Karpas-422 (cell line): Measurements from ENCODE around the gene RTN1. TPM values are rescaled to one million over a fixed set of nuclear protein-coding genes. Genes with fewer than 3 reads are reported as not detected.

Experiments used
- DNase-seq: peaks from one replicate; pipeline ENCODE4 v3.0.0-alpha.2; 2015
- H2AFZ ChIP-seq: fragments of 200-600 bp; sonication (generic); 2 replicates; pipeline ENCODE4 v1.6.1; 2014; ENCODE audit warnings: antibody characterized with exemption, low read length, mixed read lengths
- H3K27ac ChIP-seq: fragments of 200-600 bp; sonication (generic); 2 replicates; pipeline ENCODE4 v1.5.1; 2014; ENCODE audit warnings: mild to moderate bottlenecking, low read length, moderate library complexity
- H3K27me3 ChIP-seq: fragments of 200-600 bp; sonication (generic); 2 replicates; pipeline ENCODE4 v1.6.1; 2014; ENCODE audit warnings: low read length, mixed read lengths
- H3K36me3 ChIP-seq: fragments of 200-600 bp; sonication (generic); 2 replicates; pipeline ENCODE4 v1.6.1; 2014; ENCODE audit warnings: low read length, mixed read lengths; ENCODE audit not compliant: insufficient read depth
- H3K4me1 ChIP-seq: fragments of 200-600 bp; sonication (generic); 2 replicates; pipeline ENCODE4 v1.6.1; 2014; ENCODE audit warnings: mild to moderate bottlenecking, low read length, mixed read lengths
- H3K4me2 ChIP-seq: fragments of 200-600 bp; sonication (generic); 2 replicates; pipeline ENCODE4 v1.6.1; 2014; ENCODE audit warnings: low read length, low read depth, mild to moderate bottlenecking; ENCODE audit not compliant: poor library complexity, severe bottlenecking
- H3K4me3 ChIP-seq: fragments of 200-600 bp; sonication (generic); 2 replicates; pipeline ENCODE4 v1.5.1; 2014; ENCODE audit warnings: mild to moderate bottlenecking, antibody characterized with exemption, low read length, mixed read lengths
- H3K79me2 ChIP-seq: fragments of 200-600 bp; sonication (generic); 2 replicates; pipeline ENCODE4 v1.6.1; 2014; ENCODE audit warnings: mild to moderate bottlenecking, low read length, mixed read lengths
- H3K9ac ChIP-seq: fragments of 200-600 bp; sonication (generic); 2 replicates; pipeline ENCODE4 v1.6.0; 2014; ENCODE audit warnings: low read length
- H3K9me2 ChIP-seq: fragments of 200-600 bp; sonication (generic), shearing (Covaris generic); replicated peaks from 2 replicates; pipeline ENCODE4 v1.6.0; 2014; ENCODE audit warnings: mild to moderate bottlenecking, low read length, moderate library complexity; ENCODE audit not compliant: insufficient read depth
- H3K9me3 ChIP-seq: fragments of 300-700, 200-600 bp; sonication (generic); 2 replicates; pipeline ENCODE4 v1.6.1; 2014; ENCODE audit warnings: low read length, mixed read lengths
- H4K20me1 ChIP-seq: fragments of 200-600 bp; sonication (generic); 2 replicates; pipeline ENCODE4 v1.6.1; 2014; ENCODE audit warnings: mild to moderate bottlenecking, antibody characterized with exemption, low read length, low read depth; ENCODE audit not compliant: insufficient read depth
- total RNA-seq: library from RNA; depleted of rRNA; stranded (reverse); fragments of >200 nt; shearing (Covaris generic); gene quantifications from 2 replicates; pipeline ENCODE4 v1.2.3, GENCODE V29; 2014; ENCODE audit warnings: low replicate concordance

Gene RTN1
- total RNA-seq, 1 experiment from 2014 or later = not detected

- no peak for DNase-seq
- no peaks in the 10 kb centered on the region for H4K20me1 ChIP-seq
Measured at GRCh38 chr14:59846595-59846994, 24.0 kb downstream of the RTN1 start.

DNA sequence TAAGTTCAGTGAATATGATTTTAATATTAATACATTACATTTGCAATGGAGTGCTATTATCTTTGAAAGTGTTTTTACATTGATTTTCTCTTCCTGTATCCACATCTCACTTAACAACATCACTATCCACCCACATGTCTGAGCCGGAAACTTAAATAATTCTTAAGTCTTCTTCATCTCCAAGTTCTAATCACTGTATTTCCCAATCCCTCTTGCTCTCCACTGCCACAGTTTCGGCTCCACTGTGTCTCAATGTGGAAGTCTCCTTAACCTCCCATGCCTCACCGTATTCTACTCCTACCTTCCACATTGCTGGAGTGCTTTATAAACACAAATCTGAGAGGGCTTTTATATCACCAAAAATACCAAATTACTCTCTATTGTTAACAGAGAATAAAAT is 25.3 kb downstream of the RTN1 start:
- no peaks in the 10 kb centered on the region for H3K36me3 ChIP-seq

More at GRCh38 chr14:59846595-59846994, 24.0 kb downstream of the RTN1 start:
- Histone ChIP-seq H3K4me3 (no peak overlapping the region), H3K36me3 (no peaks in the 10 kb centered on the region), H3K27me3 (no peaks in the 10 kb centered on the region), H3K9me2 (no peaks in the 10 kb centered on the region), H3K4me2 (no peak overlapping the region), H3K79me2 (no peaks in the 10 kb centered on the region), H3K27ac (no peak overlapping the region), H2AFZ (no peak overlapping the region), H3K9me3 (no peaks in the 10 kb centered on the region), H3K4me1 (no peaks in the 10 kb centered on the region), H3K9ac (no peak overlapping the region)

DNA sequence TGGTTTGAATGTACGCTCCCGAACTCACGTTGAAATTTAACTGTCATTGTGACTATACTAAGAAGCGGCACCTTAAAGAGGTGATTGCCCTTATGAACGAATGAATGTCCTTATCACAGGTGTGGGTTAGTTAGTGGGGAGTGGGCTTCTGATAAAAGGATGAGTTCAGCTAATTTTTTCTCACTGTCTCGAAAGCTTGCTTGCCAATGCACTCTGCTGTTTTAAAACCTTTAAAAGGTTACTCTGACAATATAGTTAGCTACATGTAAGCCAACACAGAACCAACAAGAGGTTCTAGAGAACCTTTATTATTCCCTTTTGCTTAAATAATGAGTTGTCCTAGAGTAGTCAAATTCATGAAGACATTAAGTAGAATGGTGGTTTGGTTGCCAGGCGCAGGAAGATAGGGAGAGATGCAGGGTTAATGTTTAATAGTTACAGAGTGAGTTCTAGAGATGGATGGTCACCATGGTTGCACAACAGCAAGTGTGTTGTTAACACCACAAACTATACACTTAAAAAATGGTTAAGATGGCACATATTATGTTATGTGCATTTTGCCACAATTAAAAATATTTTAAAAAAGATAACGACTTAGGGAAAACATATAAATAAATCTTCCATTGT is 26.3 kb downstream of the RTN1 start:
- Histone ChIP-seq H3K27ac (no peak overlapping the region), H3K9ac (no peak overlapping the region), H4K20me1 (no peaks in the 10 kb centered on the region), H2AFZ (no peak overlapping the region), H3K27me3 (no peaks in the 10 kb centered on the region; the same call in 1 of the 2 replicates), H3K9me3 (no peaks in the 10 kb centered on the region), H3K4me1 (no peaks in the 10 kb centered on the region), H3K9me2 (no peaks in the 10 kb centered on the region), H3K79me2 (no peaks in the 10 kb centered on the region), H3K36me3 (no peaks in the 10 kb centered on the region), H3K4me3 (no peak overlapping the region), H3K4me2 (no peak overlapping the region)
- DNase-seq = no peak

More for the DNA sequence above, 25.3 kb downstream of the RTN1 start:
- DNase-seq = no peak
- H3K9ac ChIP-seq = no peak overlapping the region
- H3K79me2 ChIP-seq = no peaks in the 10 kb centered on the region
- no peaks in the 10 kb centered on the region for H3K9me2 ChIP-seq
- no peak overlapping the region for H3K27ac ChIP-seq
- no peaks in the 10 kb centered on the region for H3K4me1 ChIP-seq
- H3K4me3 ChIP-seq = no peak overlapping the region
- H2AFZ ChIP-seq = no peak overlapping the region
- no peak overlapping the region for H3K4me2 ChIP-seq
- no peaks in the 10 kb centered on the region for H3K9me3 ChIP-seq
- no peaks in the 10 kb centered on the region for H3K27me3 ChIP-seq
- H4K20me1 ChIP-seq = no peaks in the 10 kb centered on the region

DNA sequence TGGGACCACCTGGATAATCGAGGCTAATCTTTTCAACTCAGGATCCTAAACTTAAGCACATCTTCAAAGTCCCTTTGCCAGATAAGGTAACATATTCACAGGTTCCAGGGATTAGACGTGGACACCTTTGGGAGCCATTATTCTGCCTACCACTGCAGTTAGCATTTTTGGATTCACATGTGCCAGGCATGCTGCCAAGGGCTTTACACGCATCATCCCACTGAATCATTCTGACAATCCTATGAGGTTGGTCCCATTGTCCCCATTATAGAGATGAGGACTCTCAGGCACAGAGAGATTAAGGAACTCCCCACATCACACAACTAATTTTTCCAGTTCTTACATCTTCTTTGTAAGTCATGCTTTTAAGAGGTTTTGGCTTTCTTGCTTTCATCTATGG is 34.5 kb downstream of the RTN1 start:
- Histone ChIP-seq H3K9me3 (no peaks in the 10 kb centered on the region), H3K79me2 (no peaks in the 10 kb centered on the region), H3K36me3 (no peaks in the 10 kb centered on the region), H3K9me2 (no peaks in the 10 kb centered on the region), H3K27me3 (no peaks in the 10 kb centered on the region; the same call in 1 of the 2 replicates), H4K20me1 (no peaks in the 10 kb centered on the region), H3K4me3 (no peak overlapping the region), H3K27ac (no peak overlapping the region), H2AFZ (no peak overlapping the region), H3K9ac (no peak overlapping the region), H3K4me2 (no peak overlapping the region), H3K4me1 (no peaks in the 10 kb centered on the region)
- DNase-seq = no peak

DNA sequence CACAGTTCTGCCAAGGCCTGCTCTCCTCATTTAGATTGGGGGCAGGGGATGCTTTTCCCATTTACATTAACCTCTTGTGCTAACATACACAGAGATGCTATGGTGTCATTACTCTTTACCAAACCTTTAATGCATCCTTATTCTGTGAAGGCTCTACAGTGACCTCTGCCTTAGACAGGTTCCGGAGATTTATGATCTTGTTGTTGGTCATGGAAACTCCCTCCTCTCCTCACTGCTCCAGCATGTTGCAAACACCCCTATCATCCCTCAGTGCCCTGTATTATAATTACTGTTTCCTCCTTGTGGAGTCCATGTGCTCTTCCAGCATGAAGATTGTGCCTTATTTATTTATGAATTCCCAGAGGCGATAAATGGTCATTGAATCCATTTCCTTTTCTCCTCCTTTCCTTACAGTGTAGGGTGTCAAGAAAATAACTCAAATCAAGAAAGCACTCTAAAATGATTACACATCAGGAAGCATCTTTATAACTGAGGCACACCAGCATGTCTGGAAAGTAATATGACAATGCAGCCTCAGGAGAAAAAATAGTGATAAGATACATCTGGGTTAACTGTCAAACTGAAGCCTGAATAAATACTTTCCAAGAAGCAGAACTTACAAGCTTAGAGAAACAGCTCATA is 37.8 kb downstream of the RTN1 start:
- Histone ChIP-seq H3K4me3 (no peak overlapping the region), H3K9ac (no peak overlapping the region), H3K36me3 (no peaks in the 10 kb centered on the region), H3K4me2 (no peak overlapping the region), H3K27ac (no peak overlapping the region), H3K4me1 (no peaks in the 10 kb centered on the region), H3K79me2 (no peaks in the 10 kb centered on the region), H3K9me2 (no peaks in the 10 kb centered on the region), H3K27me3 (no peaks in the 10 kb centered on the region), H3K9me3 (no peaks in the 10 kb centered on the region), H4K20me1 (no peaks in the 10 kb centered on the region), H2AFZ (no peak overlapping the region)
- no peak for DNase-seq

- no peaks in the 10 kb centered on the region for H3K9me3 ChIP-seq
- H3K79me2 ChIP-seq = no peaks in the 10 kb centered on the region
- H3K4me1 ChIP-seq = no peaks in the 10 kb centered on the region
Measured at GRCh38 chr14:59831121-59831730, 39.4 kb downstream of the RTN1 start.

GRCh38 chr14:59830338-59830734 is 40.2 kb downstream of the RTN1 start:
- H3K4me1 ChIP-seq = no peaks in the 10 kb centered on the region

More at GRCh38 chr14:59831121-59831730, 39.4 kb downstream of the RTN1 start:
- DNase-seq = no peak
- Histone ChIP-seq H3K4me2 (no peak overlapping the region), H2AFZ (no peak overlapping the region), H3K4me3 (no peak overlapping the region), H3K9ac (no peak overlapping the region), H3K27ac (no peak overlapping the region), H3K36me3 (no peaks in the 10 kb centered on the region), H4K20me1 (no peaks in the 10 kb centered on the region), H3K27me3 (no peaks in the 10 kb centered on the region), H3K9me2 (no peaks in the 10 kb centered on the region)

DNA sequence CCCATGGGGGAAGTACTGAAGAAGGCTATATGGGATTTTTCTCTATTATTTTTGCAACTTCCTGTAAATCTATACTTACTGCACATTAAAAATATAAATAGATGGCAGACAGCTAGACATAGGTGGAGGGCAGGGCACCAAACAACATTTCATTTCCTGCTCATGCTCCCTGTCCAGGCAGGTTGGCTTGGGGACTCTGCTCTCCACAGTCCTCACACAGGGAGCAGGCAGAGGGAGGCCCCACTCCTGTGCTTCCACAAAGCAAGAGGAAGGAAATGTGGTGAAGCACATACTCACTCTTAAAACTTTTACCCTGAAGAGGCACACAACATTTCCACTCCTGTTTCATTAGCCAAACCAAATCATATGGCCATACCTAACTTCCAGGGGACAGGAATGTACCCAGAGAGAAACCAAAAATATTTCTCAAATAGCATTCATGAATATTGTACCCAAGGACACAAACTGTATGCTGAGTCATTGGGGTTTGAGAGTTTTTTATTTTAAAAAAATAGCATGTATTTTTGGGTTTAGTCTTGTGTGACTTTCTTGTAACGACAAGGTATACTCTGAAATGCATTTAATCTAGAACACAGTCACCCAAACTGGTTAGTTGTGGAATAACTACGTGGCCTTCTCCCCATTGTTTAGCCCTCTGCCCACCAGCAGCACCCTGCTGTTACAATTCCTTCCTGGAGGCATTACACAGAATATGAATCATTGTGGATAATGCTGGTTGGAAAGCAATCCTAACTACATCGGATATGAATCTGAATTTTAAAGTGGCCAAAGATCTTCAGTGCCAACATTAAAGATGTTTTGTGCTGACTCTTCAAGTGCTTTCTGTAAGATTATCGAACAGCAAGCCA is 40.9 kb downstream of the RTN1 start:
- Histone ChIP-seq H3K9me2 (no peaks in the 10 kb centered on the region), H3K79me2 (no peaks in the 10 kb centered on the region), H3K4me1 (no peaks in the 10 kb centered on the region), H3K36me3 (no peaks in the 10 kb centered on the region), H3K9ac (no peak overlapping the region), H4K20me1 (no peaks in the 10 kb centered on the region), H3K27ac (no peak overlapping the region), H3K4me3 (no peak overlapping the region), H3K27me3 (no peaks in the 10 kb centered on the region), H3K9me3 (no peaks in the 10 kb centered on the region), H2AFZ (no peak overlapping the region), H3K4me2 (no peak overlapping the region)
- DNase-seq = no peak

More at GRCh38 chr14:59830338-59830734, 40.2 kb downstream of the RTN1 start:
- Histone ChIP-seq H4K20me1 (no peaks in the 10 kb centered on the region), H3K9me2 (no peaks in the 10 kb centered on the region), H3K4me3 (no peak overlapping the region), H3K27me3 (no peaks in the 10 kb centered on the region), H3K27ac (no peak overlapping the region), H3K9ac (no peak overlapping the region), H3K9me3 (no peaks in the 10 kb centered on the region), H3K36me3 (no peaks in the 10 kb centered on the region), H3K79me2 (no peaks in the 10 kb centered on the region), H3K4me2 (no peak overlapping the region), H2AFZ (no peak overlapping the region)
- no peak for DNase-seq
